HG03571 (cell line): ENCODE results near the gene HSPA4L.

ENCODE experiments used
- ATAC-seq: cut with Tn5 transposase; IDR thresholded peaks from one replicate; pipeline ENCODE4 v1.9.1; 2021; ENCODE audit not compliant: unreplicated experiment

The HSPA4L gene

DNA sequence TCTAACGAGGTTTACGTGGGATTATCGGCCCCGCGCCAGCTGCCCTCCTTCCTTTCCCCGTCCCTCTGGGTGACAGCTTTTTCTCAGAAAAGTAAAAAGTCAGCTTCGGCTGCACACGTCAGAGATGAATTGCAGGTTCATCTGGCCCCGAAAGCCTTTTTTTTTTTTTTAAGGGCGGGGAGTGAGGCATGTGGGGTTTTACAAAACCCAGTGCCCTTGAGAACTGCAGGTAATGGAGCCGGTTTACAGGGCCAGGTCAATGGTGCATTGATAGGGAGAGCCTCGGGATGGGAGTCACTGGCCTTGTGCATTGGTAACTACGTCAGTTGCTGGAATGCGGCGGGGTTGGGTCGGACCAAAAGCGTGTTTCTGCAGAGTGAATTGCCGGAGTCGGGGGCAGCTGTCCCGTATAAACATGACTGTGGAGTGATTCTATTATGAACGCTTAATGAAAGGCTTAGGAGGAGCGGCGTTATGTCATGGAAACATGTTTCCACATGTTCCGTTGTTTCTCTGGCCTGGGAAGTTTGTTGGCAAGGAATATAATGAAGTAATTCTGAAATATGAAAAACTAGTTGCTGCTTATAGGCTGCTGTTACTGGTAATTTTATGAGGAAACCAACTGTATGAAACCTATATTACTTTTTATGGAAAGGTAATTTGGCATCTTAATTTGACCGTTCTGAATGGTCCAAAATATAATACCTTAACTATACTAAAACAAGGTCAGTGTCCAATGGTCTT lies 1.1 kb downstream of the HSPA4L start:
- peak; percentile 11 for ATAC-seq

GRCh38 chr4:127783955-127784770 lies 2.0 kb downstream of the HSPA4L start:
- ATAC-seq = no peak

- no peak for ATAC-seq
Measured at GRCh38 chr4:127788517-127788916, 6.4 kb downstream of the HSPA4L start.

DNA sequence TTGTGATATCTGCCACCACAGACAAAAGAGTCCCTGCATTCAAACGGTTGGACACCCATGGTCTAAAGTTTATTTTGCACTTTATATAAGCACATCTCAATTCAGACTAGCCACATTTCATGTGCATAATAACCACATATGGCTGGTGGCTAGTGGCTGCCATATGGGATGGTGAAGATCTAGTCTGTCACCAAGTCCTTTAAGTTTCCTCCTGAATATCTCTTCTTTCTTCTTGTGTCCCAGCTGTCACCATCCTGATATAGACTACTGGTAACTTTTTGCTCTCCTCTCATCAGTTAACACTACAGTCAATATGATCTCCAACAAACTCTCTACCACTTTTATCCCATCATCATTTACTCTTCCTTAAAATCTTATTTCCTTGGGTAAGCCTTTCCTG lies 9.3 kb downstream of the HSPA4L start:
- no peak for ATAC-seq

- no peak for ATAC-seq
Measured at GRCh38 chr4:127793528-127793927, 11.4 kb downstream of the HSPA4L start.

GRCh38 chr4:127799711-127800110 lies 17.6 kb downstream of the HSPA4L start:
- no peak for ATAC-seq

GRCh38 chr4:127809173-127809800 lies 27.2 kb downstream of the HSPA4L start:
- no peak for ATAC-seq

DNA sequence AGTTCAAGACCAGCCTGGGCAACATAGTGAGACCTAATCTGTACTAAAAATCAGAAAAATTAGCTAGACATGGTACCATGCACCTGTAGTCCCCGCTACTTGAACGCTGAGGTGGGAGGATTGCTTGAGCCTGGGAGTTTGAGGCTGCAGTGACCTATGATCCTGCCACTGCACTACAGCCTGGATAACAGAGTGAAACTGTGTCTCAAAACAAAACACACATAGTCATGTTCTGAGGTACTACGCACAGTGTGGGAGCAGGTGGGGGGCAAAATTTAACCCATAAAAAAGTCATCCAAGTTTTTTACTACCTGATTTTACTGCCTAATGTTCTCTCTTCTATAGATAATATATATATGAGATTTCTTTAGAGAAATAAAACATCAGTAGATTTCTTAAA lies 28.4 kb downstream of the HSPA4L start:
- ATAC-seq = no peak

GRCh38 chr4:127822430-127822829 lies 40.3 kb downstream of the HSPA4L start:
- ATAC-seq = no peak

DNA sequence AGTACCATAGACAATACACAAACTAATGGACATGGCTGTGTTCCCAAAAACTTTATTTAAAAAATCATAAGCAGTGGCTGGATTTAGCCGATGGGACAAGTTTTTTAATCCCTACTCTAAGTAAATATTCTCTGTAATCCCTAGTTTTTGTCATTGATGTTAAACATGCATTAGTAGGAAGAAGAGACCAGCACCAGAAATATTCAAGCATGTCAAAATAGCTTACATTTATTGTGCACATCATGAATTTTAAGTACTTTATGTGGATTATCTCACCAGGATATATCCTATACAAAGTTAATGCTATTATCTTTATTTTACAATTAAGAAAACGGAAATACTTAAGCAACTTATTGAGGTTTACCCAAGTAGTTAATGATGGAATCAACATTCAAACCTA lies 46.0 kb downstream of the HSPA4L start:
- ATAC-seq = no peak

DNA sequence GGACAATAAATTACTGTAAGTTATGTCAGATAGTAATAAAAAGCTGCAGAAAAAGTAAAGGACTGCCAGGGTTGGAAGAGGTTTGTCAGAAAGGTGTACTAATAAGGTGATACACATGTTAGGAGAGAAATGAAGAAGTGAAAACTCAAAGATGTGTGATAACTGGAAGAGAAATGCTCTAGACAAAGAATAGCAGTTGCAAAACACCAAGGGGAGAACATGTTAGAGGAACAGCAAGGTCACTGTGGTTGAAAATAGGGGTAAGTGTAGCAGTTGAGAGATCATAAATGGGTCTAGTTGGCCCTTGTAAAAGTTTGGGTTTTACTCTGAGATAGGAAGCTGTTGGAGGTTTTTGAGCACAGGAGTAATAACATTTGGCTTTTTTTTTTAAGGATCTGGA lies 46.9 kb downstream of the HSPA4L start:
- peak; percentile 79 for ATAC-seq

GRCh38 chr4:127832585-127832984 lies 50.5 kb downstream of the HSPA4L start:
- ATAC-seq = peak; percentile 62

DNA sequence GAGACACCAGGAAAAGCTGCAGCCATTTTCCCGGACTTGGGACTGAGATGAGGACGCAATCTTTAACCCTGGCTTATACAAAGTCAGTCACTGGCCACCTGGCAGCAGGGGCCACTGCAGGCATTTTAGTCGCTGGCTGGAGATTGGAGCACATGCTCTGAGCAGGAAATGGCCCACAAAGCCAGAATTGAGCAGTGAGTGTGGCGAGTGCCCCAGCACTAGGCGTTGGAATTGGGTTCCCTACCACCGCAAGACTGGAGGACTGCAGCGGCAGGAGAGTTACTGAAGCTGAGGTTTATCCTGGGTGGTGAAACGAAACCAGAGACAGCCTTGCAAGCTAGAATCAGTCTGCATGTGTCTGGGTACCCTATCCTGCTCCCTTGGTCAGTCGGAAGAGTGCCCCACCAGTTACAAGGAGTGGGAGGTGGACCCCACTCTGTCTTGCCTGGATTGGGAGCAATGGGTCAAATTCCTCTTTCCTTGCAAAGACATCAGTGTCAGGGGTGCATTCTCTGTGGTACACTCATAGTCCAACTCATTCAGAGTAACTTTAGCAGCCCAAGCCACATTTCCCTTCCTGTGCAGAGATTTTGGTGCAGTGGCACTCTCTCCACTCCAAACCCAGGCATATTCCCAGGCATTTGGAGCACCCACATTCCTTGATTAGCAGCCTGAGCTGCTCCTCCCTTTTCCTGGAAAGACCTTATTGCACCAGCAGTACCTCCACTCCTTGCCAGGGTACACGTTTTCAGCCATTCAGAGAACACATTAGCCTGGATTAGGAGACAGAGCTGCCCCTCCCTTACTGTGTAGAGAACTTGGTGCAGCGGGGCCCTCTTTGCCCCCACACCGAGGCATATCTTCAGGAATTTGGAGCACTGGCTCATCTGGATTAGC lies 61.8 kb downstream of the HSPA4L start:
- no peak for ATAC-seq

DNA sequence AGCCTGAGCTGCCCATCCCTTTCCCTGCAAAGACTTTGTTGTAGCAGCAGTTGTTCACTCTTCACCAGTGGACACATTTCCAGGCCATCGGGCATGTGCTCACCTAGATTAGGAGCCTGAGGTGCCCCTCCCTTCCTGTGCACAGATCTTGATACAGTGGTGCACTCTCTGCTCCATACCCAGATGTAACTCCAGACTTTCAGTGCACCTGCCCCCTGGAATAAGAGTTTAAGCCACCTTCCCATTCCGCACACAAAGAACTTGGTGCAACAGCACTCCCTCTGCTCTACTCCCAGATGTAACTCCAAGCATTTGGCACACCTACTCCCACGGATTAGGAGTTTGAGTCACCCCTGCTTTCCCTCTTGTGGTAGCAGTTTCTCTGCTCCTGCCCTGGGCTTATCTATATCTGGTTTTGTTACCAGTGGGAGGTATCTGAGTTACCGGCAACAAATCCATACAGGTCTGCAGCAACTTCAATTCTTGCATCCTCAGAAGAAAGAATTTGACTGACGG lies 62.5 kb downstream of the HSPA4L start:
- ATAC-seq = no peak

- ATAC-seq = no peak
Measured at GRCh38 chr4:127846061-127846460, 63.9 kb downstream of the HSPA4L start.

- no peak for ATAC-seq
Measured at GRCh38 chr4:127846765-127847164, 64.6 kb downstream of the HSPA4L start.

DNA sequence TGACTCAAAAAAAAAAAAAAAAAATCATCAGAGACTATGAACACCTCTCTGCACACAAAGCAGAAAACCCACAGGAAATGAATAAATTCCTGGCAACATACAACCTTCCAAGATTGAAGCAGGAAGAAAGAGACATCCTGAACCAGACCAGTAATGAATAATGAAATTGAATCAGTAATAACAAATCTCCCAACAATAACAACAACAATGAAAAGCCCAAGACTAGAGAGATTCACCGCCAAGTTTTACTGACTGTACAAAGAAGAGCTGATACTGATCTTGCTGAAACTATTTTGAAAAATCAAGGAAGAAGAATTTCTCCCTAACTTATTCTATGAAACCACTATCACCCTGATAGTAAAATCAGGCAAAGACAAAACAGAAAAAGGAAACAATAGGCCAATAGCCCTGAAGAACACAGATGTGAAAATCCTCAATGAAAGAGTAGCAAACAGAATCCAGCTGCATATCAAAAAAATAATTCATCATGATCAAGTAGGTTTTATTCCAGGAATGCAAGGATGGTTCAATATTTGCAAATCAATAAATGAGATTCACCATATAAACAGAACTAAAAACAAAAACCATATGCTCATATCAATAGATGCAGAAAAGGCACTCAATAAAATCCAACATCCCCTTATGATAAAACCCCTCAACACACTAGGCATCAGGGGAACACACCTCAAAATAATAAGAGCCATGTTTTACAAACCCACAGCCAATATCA lies 67.5 kb downstream of the HSPA4L start:
- no peak for ATAC-seq

GRCh38 chr4:127852661-127853060 lies 70.5 kb downstream of the HSPA4L start:
- no peak for ATAC-seq

DNA sequence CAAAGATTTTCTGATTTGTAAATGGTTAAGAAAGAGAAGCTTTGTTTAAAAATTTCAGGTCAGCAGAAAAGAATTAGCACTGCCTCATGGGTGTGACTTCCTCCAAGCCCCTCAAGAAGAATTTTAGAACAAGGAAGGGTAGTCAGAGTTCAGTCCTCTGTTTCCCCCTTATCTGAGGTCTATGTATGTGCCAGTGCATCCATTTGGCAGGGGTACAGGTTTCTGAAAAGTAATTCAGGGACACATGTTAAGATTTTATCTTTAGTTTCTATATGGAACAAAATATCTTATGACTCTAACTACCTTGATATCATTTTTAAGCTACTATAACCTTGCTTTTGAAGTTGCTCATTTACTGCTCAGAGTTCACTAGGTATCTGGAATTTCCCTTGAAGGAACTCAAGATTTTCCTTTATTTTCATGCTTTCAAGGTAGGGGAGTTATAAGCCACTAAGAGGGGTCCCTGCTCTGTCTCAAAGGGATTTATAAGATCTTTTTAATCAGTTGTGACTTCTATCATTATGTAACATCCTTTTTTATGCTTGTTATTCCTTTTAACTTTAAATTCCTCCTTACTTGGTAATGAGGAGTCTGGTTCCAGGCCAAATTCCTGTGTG lies 74.2 kb downstream of the HSPA4L start:
- peak; percentile 14 for ATAC-seq
